Calu3 (cell line): ENCODE data around the gene KRTAP3-1. TPM values are rescaled to one million over a fixed set of nuclear protein-coding genes. Genes with fewer than 3 reads are reported as not detected.

Experiments used
- BruUV-seq: library from RNA; stranded (reverse); fragments of 400-500 nt; replicated peaks from 2 replicates; lab custom pipeline; 2021; lab: Mats Ljungman, UMichigan
- CTCF ChIA-PET: fragments of 300-600 bp; sonication (Branson Sonifier 250); formaldehyde crosslinking; loops from one replicate; lab custom pipeline; 2022; ENCODE audit warnings: antibody characterized with exemption; lab: Charles Lee
- DNase-seq: peaks from one replicate; pipeline ENCODE4 v3.0.0; 2022
- H3K27ac Mint-ChIP-seq: one replicate; pipeline ENCODE4 v1.8.0; 2022; ENCODE audit warnings: mixed read lengths; ENCODE audit not compliant: unreplicated experiment
- H3K27me3 Mint-ChIP-seq: one replicate; pipeline ENCODE4 v1.8.0; 2022; ENCODE audit warnings: mixed read lengths; ENCODE audit not compliant: unreplicated experiment
- H3K36me3 Mint-ChIP-seq: one replicate; pipeline ENCODE4 v1.8.0; 2022; ENCODE audit warnings: mild to moderate bottlenecking, moderate library complexity, mixed read lengths; ENCODE audit not compliant: insufficient read depth, unreplicated experiment
- H3K4me1 Mint-ChIP-seq: one replicate; pipeline ENCODE4 v1.8.0; 2022; ENCODE audit warnings: mild to moderate bottlenecking, low read depth, mixed read lengths; ENCODE audit not compliant: unreplicated experiment
- H3K4me3 Mint-ChIP-seq: one replicate; pipeline ENCODE4 v1.8.0; 2022; ENCODE audit warnings: mild to moderate bottlenecking, low read depth, moderate library complexity, mixed read lengths; ENCODE audit not compliant: unreplicated experiment
- H3K9me3 Mint-ChIP-seq: one replicate; pipeline ENCODE4 v1.8.0; 2022; ENCODE audit warnings: low read depth, mixed read lengths; ENCODE audit not compliant: unreplicated experiment
- CTCF ChIP-seq: fragments of 200-600 bp; IDR thresholded peaks from one replicate; pipeline ENCODE4 v1.8.0; 2022; ENCODE audit warnings: antibody characterized with exemption; ENCODE audit not compliant: unreplicated experiment
- intact Hi-C: fragments of 100-400 bp; cut with micrococcal nuclease; formaldehyde crosslinking; loops from one replicate; pipeline ENCODE4 v1.10.0; 2022; ENCODE audit not compliant: unreplicated experiment
- total RNA-seq: library from RNA; stranded (reverse); gene quantifications from 2 replicates; pipeline ENCODE4 v1.2.3, GENCODE V29; 2022

KRTAP3-1 gene
- total RNA-seq, 1 experiment from 2014 or later, result not detected

GRCh38 chr17:40967582-40967981 lies 41.3 kb downstream of the KRTAP3-1 start:
- DNase-seq, result no peak
- TF ChIP-seq CTCF, result no peak
- no peak overlapping the region for H3K27ac Mint-ChIP-seq
- peaks cover 6% of the 10 kb centered on the region for H3K36me3 Mint-ChIP-seq
- no peak overlapping the region for H3K4me3 Mint-ChIP-seq
- H3K27me3 Mint-ChIP-seq, result no peaks in the 10 kb centered on the region
- CTCF ChIA-PET, result interaction anchor here (1.0 to 2.2 kb wide), 2 partner anchors 12 to 74 kb away, joined by 3 to 7 read pairs; partner anchors contain the start of gene KRTAP1-1
- intact Hi-C loops, result no loop called here
- H3K4me1 Mint-ChIP-seq, result peaks cover 36% of the 10 kb centered on the region
- peaks cover 3% of the 10 kb centered on the region for H3K9me3 Mint-ChIP-seq
- BruUV-seq, result no TSS peak

GRCh38 chr17:40966848-40967247 lies 42.1 kb downstream of the KRTAP3-1 start, which contains the start of gene KRT39:
Gene KRT39, minus strand, starts transcription at chr17:40966948. Its CDS starts 92 bp downstream, at chr17:40966856.
- Mint-ChIP-seq H3K36me3 (peaks cover 6% of the 10 kb centered on the region), H3K4me3 (no peak within 1 kb of the TSS), H3K27me3 (no peaks in the 10 kb centered on the region), H3K4me1 (peaks cover 34% of the 10 kb centered on the region), H3K27ac (peak within 1 kb of the TSS; percentile 15), H3K9me3 (peaks cover 3% of the 10 kb centered on the region)
- TF ChIP-seq CTCF, result no peak
- BruUV-seq, result no TSS peak
- no peak for DNase-seq
- intact Hi-C loops, result no loop called here
- CTCF ChIA-PET, result interaction anchor here (1.0 to 2.2 kb wide), 3 partner anchors 13 to 75 kb away, joined by 3 to 7 read pairs (median 3); partner anchors contain the start of gene KRTAP1-1

GRCh38 chr17:40963838-40964237 lies 45.1 kb downstream of the KRTAP3-1 start:
- Mint-ChIP-seq H3K27ac (peak overlapping the region; percentile 14), H3K4me3 (no peak overlapping the region), H3K27me3 (no peaks in the 10 kb centered on the region), H3K4me1 (peaks cover 58% of the 10 kb centered on the region), H3K9me3 (peaks cover 3% of the 10 kb centered on the region), H3K36me3 (peaks cover 6% of the 10 kb centered on the region)
- BruUV-seq, result no TSS peak
- intact Hi-C loops, result no loop called here
- DNase-seq, result no peak
- peak; percentile 85 for TF ChIP-seq CTCF
- CTCF ChIA-PET, result interaction anchor here (1.8 kb wide), 1 partner anchor 11 kb away, joined by 5 read pairs; no protein-coding TSS in a partner anchor

- intact Hi-C loops, result no loop called here
- Mint-ChIP-seq H3K36me3 (peaks cover 17% of the 10 kb centered on the region), H3K27me3 (no peaks in the 10 kb centered on the region), H3K9me3 (peaks cover 3% of the 10 kb centered on the region), H3K4me3 (no peak overlapping the region), H3K27ac (peak overlapping the region; percentile 41), H3K4me1 (peaks cover 75% of the 10 kb centered on the region)
- DNase-seq, result no peak
- BruUV-seq, result no TSS peak
- TF ChIP-seq CTCF, result no peak
- CTCF ChIA-PET, result interaction anchor here (0.7 to 1.6 kb wide), 10 partner anchors 10 to 179 kb away, joined by 3 to 8 read pairs (median 4); partner anchors contain the start of genes KRT23, KRTAP1-1, KRTAP3-1 and KRTAP4-6
These were observed 46.8 kb downstream of the KRTAP3-1 start for GRCh38 chr17:40962059-40962561.
